HG03045 (cell line): Measurements from ENCODE around the gene OR2A1.
"Not testable (repeated sequence)": the region's sequence is repeated elsewhere in the genome, so short reads cannot be mapped to it uniquely, and the experiment has no call there.

Experiments used
- ATAC-seq: cut with Tn5 transposase; IDR thresholded peaks from one replicate; pipeline ENCODE4 v1.9.1; 2021; ENCODE audit warnings: mild to moderate bottlenecking, moderate library complexity; ENCODE audit not compliant: unreplicated experiment

Gene OR2A1

GRCh38 chr7:144311872-144312469 is at the start of gene OR2A1:
Gene OR2A1 (plus strand): TSS chr7:144312419. CDS start chr7:144318125, 5,706 bp downstream.
- ATAC-seq, result not testable (repeated sequence)

DNA sequence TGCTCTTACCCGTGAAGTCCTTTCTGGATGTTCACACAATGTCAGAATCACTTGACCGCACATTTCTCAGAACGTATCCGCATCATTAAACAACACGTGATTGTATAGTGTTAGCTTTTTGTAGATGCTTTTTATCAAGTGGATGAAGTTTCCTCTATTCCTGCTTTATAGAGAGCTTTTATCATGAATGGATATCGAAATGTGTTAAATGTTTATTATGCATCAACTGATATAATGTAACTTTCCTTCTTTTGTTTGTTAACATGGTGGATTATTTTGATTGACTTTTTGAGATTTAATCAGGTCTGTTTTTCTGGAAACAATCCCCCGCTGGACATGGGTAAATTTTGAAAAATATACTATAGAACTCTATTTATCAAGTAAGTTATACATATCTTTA is 47.5 kb upstream of the OR2A1 start, which contains the start of gene OR2A7:
Gene OR2A7 (minus strand): TSS at position 101 of the 400 bp plus-strand sequence. CDS start 5,164 bp downstream, outside the sequence.
- not testable (repeated sequence) for ATAC-seq

- not testable (repeated sequence) for ATAC-seq
Measured at GRCh38 chr7:144269188-144269587, 43.0 kb upstream of the OR2A1 start, which contains the start of gene CTAGE8. Gene CTAGE8 (minus strand): TSS chr7:144269288. CDS start chr7:144269250, 38 bp downstream.

- ATAC-seq, result not testable (repeated sequence)
Measured at GRCh38 chr7:144275281-144275680, 36.9 kb upstream of the OR2A1 start.

GRCh38 chr7:144280010-144280409 is 32.2 kb upstream of the OR2A1 start:
- not testable (repeated sequence) for ATAC-seq

DNA sequence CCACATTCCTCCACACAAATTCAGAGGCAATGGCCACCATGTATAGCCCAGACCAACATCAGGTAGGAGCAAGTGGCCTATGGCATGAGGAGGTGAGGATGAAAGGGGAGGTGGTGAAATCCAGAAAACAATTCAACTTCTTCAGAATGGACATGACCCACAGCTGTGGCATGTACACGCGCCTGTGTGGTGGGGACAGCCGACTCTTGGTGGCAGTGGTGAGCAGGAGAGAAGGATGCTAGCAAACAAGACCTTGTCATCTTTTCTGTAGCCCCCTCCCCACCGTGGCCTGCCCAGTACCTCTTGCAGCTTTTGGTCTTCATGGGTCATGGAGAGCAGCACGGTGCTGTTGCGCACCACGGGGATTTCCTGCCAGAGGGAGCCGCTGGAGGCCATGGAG is 30.2 kb upstream of the OR2A1 start:
- ATAC-seq, result not testable (repeated sequence)

GRCh38 chr7:144282490-144282889 is 29.7 kb upstream of the OR2A1 start:
- ATAC-seq, result not testable (repeated sequence)

DNA sequence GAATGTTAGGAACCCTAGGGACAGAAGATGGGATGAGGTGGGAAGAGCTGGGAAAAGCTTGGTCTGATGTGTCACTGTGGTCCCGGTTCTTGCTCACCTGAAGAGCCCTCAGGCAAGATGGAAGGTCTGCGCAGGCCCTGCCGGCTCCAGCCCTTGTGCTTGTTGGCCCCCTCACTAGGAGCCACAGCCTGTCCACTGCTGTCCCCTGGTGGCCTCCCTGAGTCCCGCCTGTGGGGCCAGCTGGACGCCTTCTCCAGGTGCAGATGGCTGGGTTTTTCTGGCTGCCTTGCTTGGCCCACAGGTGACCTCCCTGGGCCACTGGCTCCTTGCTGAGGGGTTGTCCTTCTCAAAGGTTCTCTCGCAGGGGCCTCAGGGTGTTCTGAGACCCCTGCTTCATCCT is 28.5 kb upstream of the OR2A1 start:
- ATAC-seq, result not testable (repeated sequence)

GRCh38 chr7:144287171-144287784 is 24.9 kb upstream of the OR2A1 start:
- ATAC-seq, result not testable (repeated sequence)

DNA sequence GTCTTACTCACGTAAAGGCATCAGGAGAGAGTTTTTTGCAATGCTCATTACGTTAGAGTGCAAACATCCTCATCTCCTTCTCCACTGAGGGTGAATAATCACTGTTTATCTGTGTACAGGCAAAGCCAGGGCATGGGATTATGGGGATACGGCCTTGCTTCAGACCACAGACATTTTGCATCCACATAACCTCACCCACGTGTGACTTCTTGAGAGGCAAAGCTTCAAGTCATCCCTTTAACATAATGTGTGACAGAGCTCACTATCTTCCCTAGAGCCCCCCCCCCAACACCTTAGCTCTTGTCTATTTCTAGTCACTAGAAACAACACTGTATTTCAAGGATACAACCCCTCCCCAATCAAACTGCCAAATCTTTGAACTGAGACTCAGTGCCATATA is 20.6 kb upstream of the OR2A1 start:
- ATAC-seq, result not testable (repeated sequence)

DNA sequence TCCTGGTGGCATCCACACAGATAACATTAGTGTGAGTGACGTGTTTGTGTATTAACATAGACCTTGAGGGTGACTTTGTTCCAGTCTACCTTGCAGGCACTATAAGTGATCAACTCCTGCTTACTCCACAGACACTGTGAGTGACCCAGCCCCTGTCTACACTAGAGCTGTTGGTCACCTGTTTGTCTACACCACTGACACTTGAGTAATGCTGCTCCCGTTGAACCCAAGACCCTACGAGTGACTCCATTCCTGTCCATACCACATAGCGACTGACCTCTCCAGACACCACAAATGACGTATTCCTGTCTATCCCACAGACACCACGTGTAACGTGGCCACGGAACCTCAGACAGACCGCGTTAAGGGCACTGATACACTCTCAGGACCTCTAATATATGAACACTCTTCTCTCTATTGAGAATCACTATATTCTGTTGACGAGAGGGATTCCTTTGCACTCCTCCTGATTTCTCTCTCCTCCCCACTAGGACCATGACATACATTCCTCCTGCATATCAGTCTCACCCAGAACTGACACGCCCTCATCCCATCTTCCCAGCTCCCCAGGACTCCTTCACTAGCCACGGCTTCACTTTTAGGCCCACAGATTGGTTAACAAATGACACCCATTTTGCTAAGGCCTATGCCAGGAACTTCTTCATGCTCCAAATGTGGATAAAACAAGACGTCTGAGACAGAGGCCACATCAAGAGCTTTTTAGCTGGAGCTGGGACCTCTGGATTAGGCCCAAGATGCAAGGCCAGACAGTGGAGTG is 19.6 kb upstream of the OR2A1 start:
- ATAC-seq, result not testable (repeated sequence)

DNA sequence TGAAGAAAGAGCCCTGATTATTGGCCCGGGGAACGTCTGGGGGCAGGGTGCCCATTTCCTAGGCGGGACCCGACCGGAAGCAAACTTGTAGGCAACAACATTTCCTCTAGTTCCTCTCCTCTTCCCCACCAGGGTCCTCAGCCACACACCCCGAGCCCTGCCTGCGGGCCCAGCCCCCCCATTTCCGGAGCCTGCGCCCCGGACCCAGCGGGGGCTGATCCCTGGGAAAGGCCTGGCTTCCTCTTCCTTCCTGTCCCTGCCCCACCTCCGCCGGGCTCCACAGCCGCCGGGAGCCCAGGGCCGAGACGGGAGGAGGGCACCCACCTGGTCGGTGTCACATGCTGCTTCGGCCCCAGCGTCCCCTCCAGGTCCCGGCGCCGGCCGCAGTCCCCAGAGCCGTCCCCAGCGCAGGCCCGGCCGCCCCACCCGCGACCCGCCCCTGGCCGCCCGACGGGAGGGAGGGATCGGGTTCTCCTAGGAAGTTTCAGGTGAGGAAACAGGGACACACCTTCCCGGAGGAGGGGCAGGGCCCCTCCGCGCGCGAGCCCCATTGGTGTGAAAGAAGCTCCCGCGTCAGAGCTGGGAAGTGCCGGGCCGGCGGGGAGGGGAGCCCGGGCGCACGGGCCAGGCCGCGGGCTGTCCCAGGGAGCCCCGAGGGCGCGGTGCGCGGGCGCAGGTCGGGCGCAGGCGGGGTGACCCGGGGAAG is 18.3 kb upstream of the OR2A1 start:
- peak; percentile 84 for ATAC-seq

GRCh38 chr7:144302578-144303303 is 9.5 kb upstream of the OR2A1 start:
- not testable (repeated sequence) for ATAC-seq

- ATAC-seq, result not testable (repeated sequence)
Measured at GRCh38 chr7:144303607-144304006, 8.6 kb upstream of the OR2A1 start.

DNA sequence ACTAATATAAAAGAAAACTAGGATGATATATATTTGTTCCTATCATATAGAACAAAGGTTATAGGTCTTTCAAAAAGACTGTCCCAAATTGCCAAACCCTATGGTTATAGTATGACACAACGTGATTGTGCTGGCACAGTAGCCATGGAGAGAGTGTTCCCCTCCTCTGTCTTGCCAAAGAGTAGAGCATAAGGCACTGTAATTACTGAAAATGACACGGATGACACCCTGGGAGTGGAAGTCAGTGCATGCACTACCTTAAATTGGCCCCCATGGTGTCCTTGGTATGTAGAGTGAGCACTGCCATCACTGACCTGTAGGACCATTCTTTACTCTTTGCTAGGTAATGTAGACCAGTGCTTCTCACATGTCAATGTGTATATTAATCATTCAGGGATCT is 7.1 kb upstream of the OR2A1 start:
- not testable (repeated sequence) for ATAC-seq

DNA sequence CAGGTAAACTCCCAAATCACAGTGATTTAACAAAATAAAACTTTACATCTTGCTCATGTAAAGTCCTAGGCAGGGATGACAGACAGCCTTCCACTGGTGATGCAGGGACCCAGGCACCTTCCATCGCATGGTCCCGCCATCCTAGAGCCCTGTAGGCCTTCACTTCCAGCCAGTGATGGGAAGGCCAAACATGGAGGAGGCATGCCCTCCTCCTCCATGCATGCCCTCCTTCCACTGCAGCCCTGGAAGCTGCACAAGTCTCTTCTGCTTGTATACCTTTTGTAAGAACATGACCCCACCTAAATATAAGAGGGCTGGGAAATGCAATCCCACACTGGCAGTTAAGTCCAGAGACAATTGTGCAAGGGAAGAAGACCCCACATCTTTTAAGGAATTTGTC is 2.5 kb upstream of the OR2A1 start:
- ATAC-seq, result not testable (repeated sequence)

- not testable (repeated sequence) for ATAC-seq
Measured at GRCh38 chr7:144311218-144311617, 1.0 kb upstream of the OR2A1 start.

- ATAC-seq, result not testable (repeated sequence)
Measured at GRCh38 chr7:144317537-144317936, 5.3 kb downstream of the OR2A1 start.

GRCh38 chr7:144319547-144319946 is 7.3 kb downstream of the OR2A1 start:
- not testable (repeated sequence) for ATAC-seq

DNA sequence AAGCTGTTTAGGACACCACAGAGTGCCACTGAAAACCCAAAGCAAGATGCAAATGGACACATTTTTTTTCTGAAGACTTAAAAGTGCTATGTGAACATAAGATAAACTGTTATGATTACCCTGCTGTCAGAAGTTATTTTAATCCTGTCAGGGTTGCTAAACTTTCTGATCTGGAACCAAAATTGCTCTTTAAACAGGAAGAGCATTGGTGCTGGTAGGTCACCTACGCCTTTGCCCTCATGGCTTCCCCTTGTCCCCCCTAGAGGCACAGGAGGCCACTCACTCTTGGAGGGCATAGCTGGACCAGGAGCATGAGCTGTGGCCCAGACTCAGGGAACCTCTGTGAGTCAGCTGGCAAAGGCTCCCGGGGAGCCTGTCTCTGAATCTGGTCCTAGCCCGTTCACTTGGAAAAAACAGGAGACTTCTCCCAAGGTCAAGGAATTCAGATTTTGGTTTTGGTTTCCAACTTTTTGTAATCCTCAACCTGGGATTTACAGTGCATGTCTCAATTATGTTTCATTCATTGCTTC is 9.5 kb downstream of the OR2A1 start:
- ATAC-seq, result not testable (repeated sequence)
